HepG2 (cell line): Measurements from ENCODE around the gene HID1. TPM values are rescaled to one million over a fixed set of nuclear protein-coding genes. Genes with fewer than 3 reads are reported as not detected.

Experiments
- GLI4 ChIP-seq: sonication (generic); formaldehyde crosslinking; IDR thresholded peaks from 2 replicates; pipeline ENCODE4 v1.5.1; 2020; ENCODE audit warnings: missing genetic modification reagents, mild to moderate bottlenecking, moderate library complexity, borderline replicate concordance
- MAF1 ChIP-seq: sonication (generic); formaldehyde crosslinking; IDR thresholded peaks from 2 replicates; pipeline ENCODE4 v1.5.0; 2020; ENCODE audit warnings: missing genetic modification reagents, borderline replicate concordance
- NFAT5 ChIP-seq: sonication (generic); formaldehyde crosslinking; IDR thresholded peaks from 2 replicates; pipeline ENCODE4 v1.4.0; 2020; ENCODE audit warnings: missing genetic modification reagents
- NKX3-1 ChIP-seq: sonication (generic); formaldehyde crosslinking; IDR thresholded peaks from 2 replicates; pipeline ENCODE4 v1.5.0; 2020; ENCODE audit warnings: missing genetic modification reagents
- ZBTB25 ChIP-seq: IDR thresholded peaks from 2 replicates; pipeline ENCODE4 v1.6.1; 2018; ENCODE audit warnings: missing genetic modification reagents
- ZGPAT ChIP-seq: IDR thresholded peaks from 2 replicates; pipeline ENCODE4 v1.6.1; 2016; ENCODE audit warnings: mild to moderate bottlenecking
- ZMYM3 ChIP-seq: sonication (generic); formaldehyde crosslinking; IDR thresholded peaks from 2 replicates; pipeline ENCODE4 v1.5.1; 2020; ENCODE audit warnings: mild to moderate bottlenecking, missing genetic modification reagents
- ZNF331 ChIP-seq: sonication (generic); formaldehyde crosslinking; IDR thresholded peaks from 2 replicates; pipeline ENCODE4 v1.4.0; 2020; ENCODE audit warnings: missing genetic modification reagents
- ZNF574 ChIP-seq: sonication (generic); formaldehyde crosslinking; IDR thresholded peaks from 2 replicates; pipeline ENCODE4 v1.4.0; 2020; ENCODE audit warnings: missing genetic modification reagents
- polyA plus RNA-seq, 8 experiments: library from polyadenylated mRNA; depleted of rRNA in 3 of 8; stranded (reverse) in 7 of 8; unstranded in 1 of 8; fragments of >200 nt; fragmentation: Illumina TruSeq in 4 of 8; extraction: Trizol in 4 of 8; gene quantifications; 2 replicates each; pipeline versions ENCODE4 v1.2.1 to v1.2.3, GENCODE V29; 2011 to 2016; ENCODE audit warnings: low read depth in 4 of 8, missing spikeins in 1 of 8, mixed read lengths in 1 of 8; ENCODE audit not compliant: insufficient read depth in 1 of 8
- total RNA-seq, 5 experiments: library from RNA; depleted of rRNA; stranded (reverse); fragments of >200 nt; fragmentation: Illumina TruSeq; extraction: Trizol; gene quantifications; 2 replicates each; pipeline ENCODE4 v1.2.3, GENCODE V29; 2016; ENCODE audit warnings: low read depth in 1 of 5

HID1 gene
- total and polyA plus RNA-seq, 2 of the 13 experiments (the other 11 are each of a cell fraction or from before 2014, with no cell fraction given) = 2.1 to 10.6 TPM

GRCh38 chr17:74961657-74962350, 10.8 kb downstream of the HID1 start (continued):
- TF ChIP-seq NKX3-1 (CRISPR knock-in tag) (no peak), ZNF331 (CRISPR knock-in tag) (peak; percentile 56; the same call in 1 of the 2 replicates), ZGPAT (CRISPR knock-in tag) (peak; percentile 31; the same call in 1 of the 2 replicates), ZMYM3 (0 out of 2 replicates have a peak, but pooled peaks have one; percentile 14), ZBTB25 (CRISPR knock-in tag) (0 out of 2 replicates have a peak, but pooled peaks have one; percentile 35), ZNF574 (CRISPR knock-in tag) (0 out of 2 replicates have a peak, but pooled peaks have one; percentile 19), GLI4 (CRISPR knock-in tag) (0 out of 2 replicates have a peak, but pooled peaks have one; percentile 37), NFAT5 (CRISPR knock-in tag) (0 out of 2 replicates have a peak, but pooled peaks have one; percentile 56), MAF1 (CRISPR knock-in tag) (peak; percentile 61; the same call in 1 of the 2 replicates)
